Inflammatory macrophage treated with lipopolysaccharide for 1 hour (primary cell): ENCODE measurements around the gene GPC3.
"Not testable (repeated sequence)": the region's sequence is repeated elsewhere in the genome, so short reads cannot be mapped to it uniquely, and the experiment has no call there.

Experiments
- DNase-seq, 2 donors: peaks; one replicate each; pipeline ENCODE4 v3.0.0-alpha.2; 2020 to 2022

The GPC3 gene

GRCh38 chrX:133638285-133638684 is 347.1 kb downstream of the GPC3 start:
- DNase-seq, result no peak

- DNase-seq, result no peak
These were observed 347.6 kb downstream of the GPC3 start for GRCh38 chrX:133637765-133638164.

GRCh38 chrX:133636009-133636408 is 349.4 kb downstream of the GPC3 start:
- DNase-seq, result no peak

GRCh38 chrX:133634416-133634815 is 351.0 kb downstream of the GPC3 start:
- no peak for DNase-seq

- no peak for DNase-seq
These were observed 351.4 kb downstream of the GPC3 start for GRCh38 chrX:133633950-133634349.

GRCh38 chrX:133633162-133633561 is 352.2 kb downstream of the GPC3 start:
- DNase-seq, result no peak

GRCh38 chrX:133630362-133630761 is 355.0 kb downstream of the GPC3 start:
- no peak for DNase-seq

GRCh38 chrX:133627673-133628072 is 357.7 kb downstream of the GPC3 start:
- no peak for DNase-seq

- not testable (repeated sequence) for DNase-seq
These were observed 364.0 kb downstream of the GPC3 start for GRCh38 chrX:133621384-133621783.

- no peak for DNase-seq
These were observed 373.7 kb downstream of the GPC3 start for GRCh38 chrX:133611676-133612075.

GRCh38 chrX:133610056-133610455 is 375.3 kb downstream of the GPC3 start:
- no peak for DNase-seq

- DNase-seq, result no peak
These were observed 376.2 kb downstream of the GPC3 start for GRCh38 chrX:133609166-133609565.

GRCh38 chrX:133608406-133608805 is 377.0 kb downstream of the GPC3 start:
- peak; percentile 20 to 27 for DNase-seq

GRCh38 chrX:133607419-133608348 is 377.7 kb downstream of the GPC3 start:
- DNase-seq, result no peak

- peak in 1 of 2 donors; percentile 14 for DNase-seq
These were observed 378.4 kb downstream of the GPC3 start for GRCh38 chrX:133606990-133607389.

GRCh38 chrX:133604801-133605200 is 380.6 kb downstream of the GPC3 start:
- DNase-seq, result no peak

- DNase-seq, result no peak
These were observed 382.5 kb downstream of the GPC3 start for GRCh38 chrX:133602881-133603280.

GRCh38 chrX:133601116-133601515 is 384.3 kb downstream of the GPC3 start:
- no peak for DNase-seq

- DNase-seq, result no peak
These were observed 384.9 kb downstream of the GPC3 start for GRCh38 chrX:133600536-133600935.

GRCh38 chrX:133598601-133599335 is 386.6 kb downstream of the GPC3 start:
- peak; percentile 42 to 60 for DNase-seq

GRCh38 chrX:133594156-133594555 is 391.2 kb downstream of the GPC3 start:
- DNase-seq, result peak; percentile 54 to 88

- DNase-seq, result no peak
These were observed 391.9 kb downstream of the GPC3 start for GRCh38 chrX:133593531-133593930.

- DNase-seq, result no peak
These were observed 394.5 kb downstream of the GPC3 start for GRCh38 chrX:133590703-133591505.
